HCT116 (cell line): Measurements from ENCODE around the gene EIF6.

Experiments
- CTCF ChIP-seq, 3 experiments: fragments of 200-600 bp in 1 of 3; sonication (generic) in 1 of 3; IDR thresholded peaks in 2 of 3; conservative IDR thresholded peaks in 1 of 3; 2 replicates each; pipeline ENCODE4 v1.5.1; 2012 to 2017; ENCODE audit warnings: low read depth in 2 of 3, low read length in 2 of 3, antibody characterized with exemption in 1 of 3, borderline replicate concordance in 1 of 3, control low read depth in 1 of 3, mild to moderate bottlenecking in 1 of 3, mixed read lengths in 1 of 3, mixed run types in 1 of 3, moderate library complexity in 1 of 3; ENCODE audit not compliant: insufficient read depth in 1 of 3
- POLR2AphosphoS5 ChIP-seq: IDR thresholded peaks from 2 replicates; pipeline ENCODE4 v1.6.1; 2011; ENCODE audit warnings: mild to moderate bottlenecking, low read depth, low read length, moderate library complexity
- TCF7L2 ChIP-seq: IDR thresholded peaks from 2 replicates; pipeline ENCODE4 v1.7.0; 2011; ENCODE audit warnings: borderline replicate concordance, inconsistent platforms; ENCODE audit not compliant: insufficient read depth, insufficient read length; ENCODE audit errors: extremely low read depth

- TF ChIP-seq CTCF (IDR thresholded peaks at IDR 0.05 in 2 of 3, conservative IDR thresholded peaks at IDR 0.05 in 1 of 3; ENCODE audit: borderline replicate concordance in 1 of 3, insufficient read depth in 1 of 3, low read depth in 2 of 3, low read length in 2 of 3) (no peak), POLR2AphosphoS5 (no peak), TCF7L2 (no peak)
Measured at GRCh38 chr20:35287509-35288324, 3.1 kb upstream of the EIF6 start.
